ENCODE results near the gene AP3B1. TPM values are rescaled to one million over a fixed set of nuclear protein-coding genes. Genes with fewer than 3 reads are reported as not detected.

The AP3B1 gene
- total and polyA plus RNA-seq, 2 of the 8 experiments (the other 6 are each of a cell fraction or from before 2014, with no cell fraction given), result 45.8 to 48.3 TPM

DNA sequence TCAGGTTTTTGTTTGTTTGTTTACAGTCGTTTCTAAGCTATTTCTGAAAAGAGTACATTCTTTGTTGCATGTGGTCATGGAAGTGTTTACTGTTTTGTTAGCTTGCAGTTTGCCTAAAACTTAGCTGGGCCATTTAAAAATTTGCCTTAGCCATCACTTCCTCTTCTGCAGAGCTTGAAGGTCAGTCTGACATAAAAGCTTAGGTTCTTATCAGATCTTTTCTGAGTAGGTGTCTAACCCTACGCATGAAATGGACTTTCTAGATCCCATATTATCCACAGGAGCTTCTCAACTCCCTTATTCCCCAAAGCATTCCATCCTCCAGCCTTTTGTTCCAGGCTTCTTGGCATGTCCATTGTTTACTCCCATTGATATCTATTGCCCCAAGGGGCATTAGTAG lies 90.3 kb downstream of the AP3B1 start (continued):
- no peak for TF ChIP-seq RBBP5 (IDR thresholded peaks at IDR 0.05; ENCODE audit: borderline replicate concordance, low read depth, low read length)
- TF ChIP-seq RFX5 (IDR thresholded peaks at IDR 0.05; ENCODE audit: borderline replicate concordance, low read depth, low read length), result no peak
- TF ChIP-seq TEAD4 (IDR thresholded peaks at IDR 0.05; ENCODE audit: low read depth, low read length), result no peak
- TF ChIP-seq SP4 (IDR thresholded peaks at IDR 0.05; ENCODE audit: low read length), result no peak
- TF ChIP-seq TCF12 (IDR thresholded peaks at IDR 0.05; ENCODE audit: low read depth, low read length), result no peak

Data from H1 (cell line).